NCI-H82 (cell line): ENCODE measurements around the gene BAX.

Experiments used
- DNase-seq: peaks from one replicate; lab custom pipeline; 2025; lab: John Stamatoyannopoulos, UW

Gene BAX

GRCh38 chr19:48928164-48929025 lies 26.3 kb upstream of the BAX start:
- DNase-seq, result no peak

GRCh38 chr19:48933382-48933932 lies 21.2 kb upstream of the BAX start, which contains the start of gene DHDH:
TSS of gene DHDH (plus strand) at chr19:48933699. CDS start at chr19:48933722, 23 bp downstream.
- peak; percentile 95 for DNase-seq

GRCh38 chr19:48934837-48935236 lies 19.8 kb upstream of the BAX start:
- DNase-seq, result no peak

- DNase-seq, result no peak
Measured at GRCh38 chr19:48935864-48936263, 18.8 kb upstream of the BAX start.

GRCh38 chr19:48938256-48938655 lies 16.4 kb upstream of the BAX start:
- no peak for DNase-seq

- DNase-seq, result no peak
Measured at GRCh38 chr19:48940902-48941301, 13.8 kb upstream of the BAX start.

- no peak for DNase-seq
Measured at GRCh38 chr19:48943081-48943480, 11.6 kb upstream of the BAX start.

- no peak for DNase-seq
Measured at GRCh38 chr19:48945415-48945814, 9.3 kb upstream of the BAX start.

- DNase-seq, result no peak
Measured at GRCh38 chr19:48945817-48946216, 8.9 kb upstream of the BAX start.

GRCh38 chr19:48946463-48947257 lies 8.0 kb upstream of the BAX start:
- no peak for DNase-seq

- no peak for DNase-seq
Measured at GRCh38 chr19:48947258-48947542, 7.5 kb upstream of the BAX start.

GRCh38 chr19:48950159-48950558 lies 4.5 kb upstream of the BAX start:
- DNase-seq, result peak; percentile 61

GRCh38 chr19:48950830-48951519 lies 3.7 kb upstream of the BAX start:
- no peak for DNase-seq

- DNase-seq, result no peak
Measured at GRCh38 chr19:48953141-48953540, 1.5 kb upstream of the BAX start.

- no peak for DNase-seq
Measured at GRCh38 chr19:48953990-48954594, 583 bp upstream of the BAX start.

GRCh38 chr19:48955308-48955958 lies 758 bp downstream of the BAX start:
- DNase-seq, result no peak

- DNase-seq, result no peak
Measured at GRCh38 chr19:48958006-48958405, 3.3 kb downstream of the BAX start.

GRCh38 chr19:48959341-48960239 lies 4.9 kb downstream of the BAX start:
- no peak for DNase-seq

- DNase-seq, result no peak
Measured at GRCh38 chr19:48961051-48961649, 6.5 kb downstream of the BAX start.

- DNase-seq, result no peak
Measured at GRCh38 chr19:48961673-48962028, 7.0 kb downstream of the BAX start.
